Ecto neural progenitor cell (in vitro differentiated cells): ENCODE measurements around the gene CSAG3.
"Not testable (repeated sequence)": the region's sequence is repeated elsewhere in the genome, so short reads cannot be mapped to it uniquely, and the experiment has no call there.

ENCODE experiments used
- DNase-seq: peaks from one replicate; pipeline ENCODE4 v3.0.0-alpha.2; 2018; ENCODE audit warnings: low spot score

The CSAG3 gene

DNA sequence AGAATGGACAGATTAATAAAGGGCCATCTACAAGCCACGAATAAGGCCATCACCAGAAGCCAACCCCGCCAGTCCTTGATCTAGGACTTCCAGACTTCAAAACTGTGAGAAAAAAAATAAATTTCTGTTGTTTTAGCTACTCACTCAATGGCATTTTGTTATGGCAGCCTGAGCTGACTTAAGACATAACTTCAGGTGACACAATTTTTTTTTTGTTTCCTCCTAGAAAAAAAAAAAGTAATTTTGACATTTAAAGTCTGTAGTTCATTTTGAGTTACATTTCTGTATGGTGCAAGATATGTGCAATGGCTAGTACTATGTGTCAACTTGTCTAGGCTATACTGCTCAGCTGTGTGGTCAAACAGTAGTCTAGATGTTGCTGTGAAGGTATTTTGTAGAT lies at the start of gene CSAG3:
Gene CSAG3 (plus strand): TSS at position 301 of the 400 bp plus-strand sequence.
- DNase-seq: not testable (repeated sequence)

- not testable (repeated sequence) for DNase-seq
Measured at GRCh38 chrX:152713195-152713594, 45.8 kb upstream of the CSAG3 start.

DNA sequence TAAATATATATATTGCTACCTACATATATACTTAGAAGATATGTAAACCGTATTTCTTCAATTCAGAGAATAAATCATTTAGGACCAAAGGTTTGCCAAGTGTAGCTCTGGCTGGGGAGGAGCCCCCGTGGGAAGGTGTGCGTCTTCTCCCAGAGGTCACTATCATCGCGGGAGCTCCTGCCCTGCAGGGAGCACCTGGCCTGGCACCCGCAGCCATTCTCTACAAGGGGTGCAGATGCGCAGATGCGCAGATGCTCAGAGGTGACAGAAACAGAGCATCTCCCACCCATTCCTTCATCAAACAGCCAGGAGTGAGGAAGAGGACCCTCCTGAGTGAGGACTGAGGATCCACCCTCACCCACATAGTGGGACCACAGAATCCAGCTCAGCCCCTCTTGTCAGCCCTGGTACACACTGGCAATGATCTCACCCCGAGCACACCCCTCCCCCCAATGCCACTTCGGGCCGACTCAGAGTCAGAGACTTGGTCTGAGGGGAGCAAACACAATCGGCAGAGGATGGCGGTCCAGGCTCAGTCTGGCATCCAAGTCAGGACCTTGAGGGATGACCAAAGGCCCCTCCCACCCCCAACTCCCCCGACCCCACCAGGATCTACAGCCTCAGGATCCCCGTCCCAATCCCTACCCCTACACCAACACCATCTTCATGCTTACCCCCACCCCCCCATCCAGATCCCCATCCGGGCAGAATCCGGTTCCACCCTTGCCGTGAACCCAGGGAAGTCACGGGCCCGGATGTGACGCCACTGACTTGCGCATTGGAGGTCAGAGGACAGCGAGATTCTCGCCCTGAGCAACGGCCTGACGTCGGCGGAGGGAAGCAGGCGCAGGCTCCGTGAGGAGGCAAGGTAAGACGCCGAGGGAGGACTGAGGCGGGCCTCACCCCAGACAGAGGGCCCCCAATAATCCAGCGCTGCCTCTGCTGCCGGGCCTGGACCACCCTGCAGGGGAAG lies 44.9 kb upstream of the CSAG3 start, which contains the start of gene MAGEA2B:
Gene MAGEA2B (plus strand): TSS at position 814 of the 973 bp plus-strand sequence. CDS start 2,479 bp downstream, outside the sequence.
- DNase-seq: not testable (repeated sequence)

- DNase-seq: no peak
Measured at GRCh38 chrX:152725409-152725808, 33.6 kb upstream of the CSAG3 start.

DNA sequence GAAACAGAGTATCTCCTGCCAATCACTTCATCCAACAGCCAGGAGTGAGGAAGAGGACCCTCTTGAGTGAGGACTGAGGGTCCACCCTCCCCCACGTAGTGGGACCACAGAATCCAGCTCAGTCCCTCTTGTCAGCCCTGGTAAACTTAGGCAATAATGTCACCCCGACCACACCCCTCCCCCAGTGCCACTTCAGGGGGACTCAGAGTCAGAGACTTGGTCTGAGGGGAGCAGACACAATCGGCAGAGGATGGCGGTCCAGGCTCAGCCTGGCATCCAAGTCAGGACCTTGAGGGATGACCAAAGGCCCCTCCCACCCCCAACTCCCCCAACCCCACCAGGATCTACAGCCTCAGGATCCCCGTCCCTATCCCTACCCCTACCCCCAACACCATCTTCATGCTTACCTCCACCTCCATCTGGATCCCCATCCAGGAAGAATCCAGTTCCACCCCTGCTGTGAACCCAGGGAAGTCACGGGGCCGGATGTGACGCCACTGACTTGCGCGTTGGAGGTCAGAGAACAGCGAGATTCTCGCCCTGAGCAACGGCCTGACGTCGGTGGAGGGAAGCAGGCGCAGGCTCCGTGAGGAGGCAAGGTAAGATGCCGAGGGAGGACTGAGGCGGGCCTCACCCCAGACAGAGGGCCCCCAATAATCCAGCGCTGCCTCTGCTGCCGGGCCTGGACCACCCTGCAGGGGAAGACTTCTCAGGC lies 25.6 kb upstream of the CSAG3 start, which contains the start of the genes CSAG1 and MAGEA12:
Gene CSAG1 (minus strand): TSS at position 461 of the 715 bp plus-strand sequence. CDS start 1,261 bp downstream, outside the sequence.
Gene MAGEA12 (plus strand): TSS at position 497 of the 715 bp plus-strand sequence. CDS start 2,405 bp downstream, outside the sequence.
- DNase-seq: no peak

DNA sequence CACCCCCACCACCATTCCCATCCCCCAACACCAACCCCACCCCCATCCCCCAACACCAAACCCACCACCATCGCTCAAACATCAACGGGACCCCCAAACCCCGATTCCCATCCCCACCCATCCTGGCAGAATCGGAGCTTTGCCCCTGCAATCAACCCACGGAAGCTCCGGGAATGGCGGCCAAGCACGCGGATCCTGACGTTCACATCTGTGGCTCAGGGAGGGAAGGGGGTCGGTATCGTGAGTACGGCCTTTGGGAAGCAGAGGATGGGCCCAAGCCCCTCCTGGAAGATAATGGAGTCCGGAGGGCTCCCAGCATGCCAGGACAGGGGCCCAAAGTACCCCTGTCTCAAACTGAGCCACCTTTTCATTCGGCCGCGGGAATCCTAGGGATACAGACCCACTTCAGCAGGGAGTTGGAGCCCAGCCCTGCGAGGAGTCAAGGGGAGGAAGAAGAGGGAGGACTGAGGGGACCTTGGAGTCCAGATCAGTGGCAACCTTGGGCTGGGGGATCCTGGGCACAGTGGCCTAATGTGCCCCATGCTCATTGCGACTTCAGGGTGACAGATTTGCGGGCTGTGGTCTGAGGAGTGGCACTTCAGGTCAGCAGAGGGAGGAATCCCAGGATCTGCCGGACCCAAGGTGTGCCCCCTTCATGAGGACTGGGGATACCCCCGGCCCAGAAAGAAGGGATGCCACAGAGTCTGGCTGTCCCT lies 24.7 kb upstream of the CSAG3 start:
- not testable (repeated sequence) for DNase-seq

GRCh38 chrX:152735101-152735500 lies 23.9 kb upstream of the CSAG3 start:
- no peak for DNase-seq

DNA sequence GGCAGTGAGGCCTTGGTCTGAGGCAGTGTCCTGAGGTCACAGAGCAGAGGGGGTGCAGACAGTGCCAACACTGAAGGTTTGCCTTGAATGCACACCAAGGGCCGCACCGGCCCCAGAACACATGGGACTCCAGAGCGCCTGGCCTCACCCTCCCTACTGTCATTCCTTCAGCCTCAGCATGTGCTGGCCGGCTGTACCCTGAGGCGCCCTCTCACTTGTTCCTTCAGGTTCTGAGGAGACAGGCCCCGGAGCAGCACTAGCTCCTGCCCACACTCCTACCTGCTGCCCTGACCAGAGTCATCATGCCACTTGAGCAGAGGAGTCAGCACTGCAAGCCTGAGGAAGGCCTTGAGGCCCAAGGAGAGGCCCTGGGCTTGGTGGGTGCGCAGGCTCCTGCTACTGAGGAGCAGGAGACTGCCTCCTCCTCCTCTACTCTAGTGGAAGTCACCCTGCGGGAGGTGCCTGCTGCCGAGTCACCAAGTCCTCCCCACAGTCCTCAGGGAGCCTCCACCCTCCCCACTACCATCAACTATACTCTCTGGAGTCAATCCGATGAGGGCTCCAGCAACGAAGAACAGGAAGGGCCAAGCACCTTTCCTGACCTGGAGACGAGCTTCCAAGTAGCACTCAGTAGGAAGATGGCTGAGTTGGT lies 23.0 kb upstream of the CSAG3 start:
- DNase-seq: no peak

DNA sequence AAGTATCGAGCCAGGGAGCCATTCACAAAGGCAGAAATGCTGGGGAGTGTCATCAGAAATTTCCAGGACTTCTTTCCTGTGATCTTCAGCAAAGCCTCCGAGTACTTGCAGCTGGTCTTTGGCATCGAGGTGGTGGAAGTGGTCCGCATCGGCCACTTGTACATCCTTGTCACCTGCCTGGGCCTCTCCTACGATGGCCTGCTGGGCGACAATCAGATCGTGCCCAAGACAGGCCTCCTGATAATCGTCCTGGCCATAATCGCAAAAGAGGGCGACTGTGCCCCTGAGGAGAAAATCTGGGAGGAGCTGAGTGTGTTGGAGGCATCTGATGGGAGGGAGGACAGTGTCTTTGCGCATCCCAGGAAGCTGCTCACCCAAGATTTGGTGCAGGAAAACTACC lies 22.5 kb upstream of the CSAG3 start:
- DNase-seq: not testable (repeated sequence)

DNA sequence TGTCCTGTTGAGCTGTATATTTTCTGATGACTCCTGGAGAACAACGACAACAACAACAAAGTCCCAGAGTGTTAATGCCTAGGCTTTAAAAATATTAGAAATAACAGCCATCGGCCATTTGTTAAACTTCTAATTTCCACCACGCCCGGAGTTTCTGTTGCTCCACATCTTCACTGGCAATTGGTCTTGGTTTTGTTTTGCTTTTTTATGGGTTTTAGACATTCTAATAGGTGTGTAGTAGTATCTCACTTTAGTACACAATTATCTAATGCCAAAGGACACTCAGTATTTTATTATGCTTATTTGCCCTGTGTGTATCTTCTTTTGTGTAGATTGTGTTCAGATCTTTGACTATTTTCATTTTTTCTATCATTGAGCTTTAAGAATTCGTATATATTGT lies 20.5 kb upstream of the CSAG3 start:
- no peak for DNase-seq

- not testable (repeated sequence) for DNase-seq
Measured at GRCh38 chrX:152753686-152754650, 5.0 kb upstream of the CSAG3 start, which contains the start of gene MAGEA2. MAGEA2 (minus strand) TSS chrX:152753842; CDS start chrX:152751363, 2,479 bp downstream.

DNA sequence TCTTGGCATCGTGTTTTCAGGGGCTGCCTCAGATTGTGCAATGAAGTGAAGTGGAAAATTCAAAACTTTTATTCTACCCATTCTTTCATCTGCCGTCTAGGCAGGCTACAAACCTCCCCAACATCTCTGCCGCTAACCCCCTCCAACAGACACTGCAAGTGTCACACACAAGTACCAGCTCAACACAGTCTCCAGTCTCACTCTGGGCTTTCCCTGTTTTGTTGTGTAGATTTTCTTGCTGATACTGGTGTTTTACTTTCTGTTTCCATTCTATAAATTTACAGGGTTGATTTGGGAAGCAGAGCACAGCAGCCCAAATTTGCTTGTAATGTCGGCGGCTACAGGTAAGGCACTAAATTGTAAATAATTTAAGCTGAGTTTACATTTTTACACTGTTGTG lies 4.1 kb upstream of the CSAG3 start:
- DNase-seq: not testable (repeated sequence)

DNA sequence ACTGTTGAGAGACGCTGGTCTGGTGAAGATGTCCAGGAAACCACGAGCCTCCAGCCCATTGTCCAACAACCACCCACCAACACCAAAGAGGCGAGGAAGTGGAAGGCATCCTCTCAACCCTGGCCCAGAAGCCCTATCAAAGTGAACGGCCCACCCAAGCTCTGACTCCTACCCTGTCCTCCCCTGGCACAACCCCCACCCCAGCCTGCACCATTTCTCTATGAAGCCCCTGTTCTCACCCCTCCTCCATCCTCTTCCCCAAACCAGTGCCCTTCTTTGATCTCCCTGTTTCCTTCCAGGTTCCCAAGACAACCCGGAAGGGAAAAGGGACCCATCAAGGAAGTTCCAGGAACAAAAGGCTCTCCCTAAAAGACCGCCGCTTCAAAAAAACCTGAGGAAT lies 526 bp downstream of the CSAG3 start:
- not testable (repeated sequence) for DNase-seq

GRCh38 chrX:152761582-152761981 lies 2.6 kb downstream of the CSAG3 start:
- not testable (repeated sequence) for DNase-seq

DNA sequence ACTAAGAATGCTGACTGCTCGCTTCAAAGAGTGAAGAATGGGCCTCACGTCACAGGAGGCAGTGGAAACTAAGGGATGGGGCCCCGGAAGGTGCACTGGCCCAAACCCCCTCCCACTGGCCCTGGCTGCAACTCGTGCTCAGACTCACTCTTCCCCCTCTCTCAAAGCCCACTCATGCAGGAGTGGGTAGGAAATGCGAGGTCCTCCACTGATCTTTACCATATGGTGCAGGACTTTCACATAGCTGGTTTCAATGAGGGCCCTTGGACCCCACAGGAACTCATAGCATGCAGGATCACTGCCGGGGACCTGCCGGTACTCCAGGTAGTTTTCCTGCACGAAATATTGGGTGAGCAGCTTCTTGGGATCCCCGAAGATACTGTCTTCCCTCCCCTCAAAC lies 7.5 kb downstream of the CSAG3 start:
- DNase-seq: not testable (repeated sequence)

DNA sequence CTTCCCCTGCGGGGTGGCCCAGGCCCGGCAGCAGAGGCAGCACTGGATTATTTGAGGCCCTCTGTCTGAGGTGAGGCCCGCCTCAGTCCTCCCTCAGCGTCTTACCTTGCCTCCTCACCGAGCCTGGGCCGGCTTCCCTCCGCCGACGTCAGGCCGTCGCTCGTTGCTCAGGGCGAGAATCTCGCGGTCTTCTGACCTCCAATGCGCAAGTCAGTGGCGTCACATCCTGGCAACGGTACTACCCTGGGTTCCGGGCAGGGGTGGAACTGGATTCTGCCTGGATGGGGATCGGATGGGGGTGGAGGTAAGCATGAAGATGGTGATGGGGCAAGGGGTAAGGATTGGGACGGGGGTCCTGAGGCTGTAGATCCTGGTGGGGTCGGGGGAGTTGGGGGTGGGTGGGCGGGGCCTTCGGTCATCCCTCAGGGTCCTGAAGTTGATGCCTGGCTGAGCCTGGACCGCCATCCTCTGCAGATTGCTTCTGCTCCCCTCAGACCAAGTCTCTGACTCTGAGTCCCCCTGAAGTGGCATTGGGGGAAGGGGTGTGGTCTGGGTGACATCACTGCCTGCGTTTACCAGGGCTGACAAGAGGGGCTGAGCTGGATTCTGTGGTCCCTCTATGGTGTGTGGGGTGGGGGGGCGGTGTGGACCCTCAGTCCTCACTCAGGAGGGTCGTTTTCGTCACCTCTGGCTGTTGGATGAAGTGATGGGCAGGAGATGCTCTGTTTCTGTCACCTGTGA lies 10.7 kb downstream of the CSAG3 start, which contains the start of gene MAGEA6:
Gene MAGEA6 (minus strand): TSS at position 141 of the 741 bp plus-strand sequence. CDS start 2,039 bp downstream, outside the sequence.
- DNase-seq: not testable (repeated sequence)

- not testable (repeated sequence) for DNase-seq
Measured at GRCh38 chrX:152787062-152787461, 28.0 kb downstream of the CSAG3 start.

DNA sequence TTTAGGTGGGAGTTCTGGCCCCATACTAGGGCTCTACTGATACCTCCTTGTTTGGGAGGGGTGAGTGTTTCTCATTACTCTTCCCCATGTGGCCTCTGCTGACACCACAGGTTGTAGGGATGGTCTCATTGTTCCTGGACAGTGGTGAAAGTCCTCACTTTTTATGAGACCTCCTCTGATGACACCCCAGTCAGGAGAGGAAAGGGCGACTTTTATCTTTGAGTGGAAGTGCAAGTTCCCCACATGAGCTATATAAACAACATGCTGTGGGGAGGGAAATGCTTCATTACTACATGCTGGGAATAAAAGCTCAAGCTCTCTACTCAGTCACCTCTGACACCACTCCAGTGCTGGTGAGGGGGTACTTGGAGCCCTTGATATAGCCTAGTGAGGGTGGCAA lies 39.9 kb downstream of the CSAG3 start:
- no peak for DNase-seq

DNA sequence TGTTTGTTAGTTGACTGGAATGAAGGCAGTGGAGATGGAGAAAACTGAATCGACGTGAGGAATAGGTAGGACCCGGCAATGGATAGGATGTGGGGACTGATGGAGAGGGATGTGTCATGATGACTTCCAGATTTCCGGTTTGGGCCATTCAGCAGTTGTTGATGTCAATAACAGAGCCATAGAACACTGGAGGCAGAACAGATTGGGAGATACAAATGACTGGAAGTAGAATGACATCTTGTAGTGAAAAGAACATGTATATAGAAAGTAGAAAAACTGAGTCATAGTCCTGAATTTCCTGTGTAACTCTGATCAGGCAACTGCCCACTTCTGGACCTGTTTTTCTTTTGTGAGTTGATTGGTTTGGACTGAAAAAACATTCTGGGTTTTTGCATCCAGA lies 47.0 kb downstream of the CSAG3 start:
- DNase-seq: no peak
